ENCODE results near the gene CEP83. TPM values are rescaled to one million over a fixed set of nuclear protein-coding genes. Genes with fewer than 3 reads are reported as not detected.
A peak's percentile ranks its signal among the peaks of the same experiment; 100 is the strongest.

The CEP83 gene
- total and polyA plus RNA-seq, 2 donors (not counting 1 experiment from before 2014, with no cell fraction given), result 4.0 to 24.8 TPM

DNA sequence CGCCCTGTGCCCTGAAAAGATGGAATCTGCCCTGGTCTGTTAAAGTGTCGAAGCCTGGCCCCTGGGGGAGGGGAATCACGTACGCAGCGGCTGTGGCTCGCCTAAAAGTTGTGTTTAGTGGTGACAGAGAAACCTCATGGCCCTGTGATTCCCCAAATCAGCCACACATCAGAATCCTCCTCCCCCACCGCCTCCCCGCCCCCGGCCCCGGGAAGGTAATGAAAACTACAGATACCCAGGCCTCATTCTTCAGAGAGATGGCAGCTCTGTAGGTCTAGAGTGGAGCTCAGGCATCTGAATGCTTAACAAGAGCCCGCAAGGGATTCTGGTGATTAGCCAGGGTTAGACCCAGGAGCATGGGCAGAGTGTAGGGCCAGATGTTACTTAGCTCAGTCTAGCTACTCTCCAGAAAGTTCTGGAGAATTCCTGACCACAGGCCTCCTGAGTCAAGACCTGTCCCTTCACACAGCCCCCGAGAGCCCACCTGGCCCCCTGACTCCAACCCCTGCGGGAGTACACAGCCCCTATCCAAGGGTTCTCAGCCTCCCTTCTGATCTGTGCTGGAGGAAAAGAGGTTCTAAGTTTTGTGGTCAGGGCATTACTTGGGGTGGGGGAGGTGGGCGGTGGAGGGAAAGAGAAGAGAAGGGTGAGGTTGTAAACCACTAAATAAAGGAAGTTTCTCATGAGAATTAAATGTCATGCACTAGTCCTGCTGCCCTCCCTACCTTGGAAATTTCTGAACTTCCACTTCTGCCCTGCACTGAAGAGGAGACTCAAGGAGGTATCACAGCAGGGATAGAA is 196.5 kb downstream of the CEP83 start:
- H3K27me3 Mint-ChIP-seq, result no peaks in the 10 kb centered on the region
- Histone ChIP-seq H3K79me2 (ENCODE audit: control insufficient read depth, insufficient read depth, low read length) (no peaks in the 10 kb centered on the region), H3K4me2 (replicated peaks; ENCODE audit: low read depth, low read length, poor library complexity, severe bottlenecking) (peak overlapping the region; percentile 83), H3K27me3 (replicated peaks in 1 of 4; ENCODE audit: control extremely low read depth in 1 of 4, control insufficient read depth in 3 of 4, insufficient read depth in 4 of 4, low read length in 3 of 4) (no peaks in the 10 kb centered on the region), H3K4me1 (ENCODE audit: control insufficient read depth in 2 of 2, insufficient read depth in 2 of 2, low read length in 2 of 2) (peaks cover 51 to 53% of the 10 kb centered on the region in 2 donors), H2AFZ (ENCODE audit: insufficient read depth, low read depth, low read length, poor library complexity, severe bottlenecking) (peak overlapping the region; percentile 78), H3K36me3 (replicated peaks in 1 of 2; ENCODE audit: control extremely low read depth in 1 of 2, control insufficient read depth in 1 of 2, extremely low read depth in 1 of 2, insufficient read depth in 2 of 2, low read length in 1 of 2) (peaks cover 3 to 33% of the 10 kb centered on the region in 2 experiments), H3K9me3 (ENCODE audit: control extremely low read depth in 1 of 3, control insufficient read depth in 2 of 3, insufficient read depth in 1 of 3, low read length in 2 of 3) (no peaks in the 10 kb centered on the region), H3K27ac (ENCODE audit: low read length in 2 of 2) (peak overlapping the region; percentile 81 to 90), H3K9ac (ENCODE audit: low read length) (peak overlapping the region; percentile 68), H3K4me3 (ENCODE audit: control extremely low read depth in 1 of 5, extremely low read depth in 1 of 5, insufficient read depth in 1 of 5, low read depth in 2 of 5, low read length in 4 of 5) (peak overlapping the region in 4 of 5 experiments; percentile 48 to 77 (median 60)), H4K20me1 (ENCODE audit: control insufficient read depth, insufficient read depth, low read length, poor library complexity, severe bottlenecking) (no peaks in the 10 kb centered on the region)
- H3K27ac Mint-ChIP-seq, result peak overlapping the region; percentile 99
- CTCF ChIA-PET, result interaction anchor here (1.0 to 1.5 kb wide), 6 partner anchors 9 to 170 kb away, joined by 3 to 4 read pairs (median 3); no protein-coding TSS in a partner anchor
- H3K4me1 Mint-ChIP-seq, result peaks cover 63% of the 10 kb centered on the region
- DNase-seq (peak; percentile 65), ATAC-seq (ENCODE audit: low read depth) (peak; percentile 32)
- intact Hi-C loops (cut with micrococcal nuclease), result loop anchor here (1.0 to 2.0 kb wide), 2 partner anchors 34 to 114 kb away; no protein-coding TSS in a partner anchor
- POLR2A ChIA-PET, result interaction anchor here (0.6 to 1.4 kb wide), 7 partner anchors 10 to 259 kb away, joined by 3 to 9 read pairs (median 6); no protein-coding TSS in a partner anchor
- WGBS (ENCODE audit: insufficient coverage), result 79% methylated on average over 2 of the region's 14 CpGs
- no peaks in the 10 kb centered on the region for H3K9me3 Mint-ChIP-seq (ENCODE audit: insufficient read depth)
- TF ChIP-seq CTCF (IDR thresholded peaks at IDR 0.05) (no peak), EZH2 (IDR thresholded peaks at IDR 0.05; ENCODE audit: borderline replicate concordance, insufficient read depth, low read depth, low read length, poor library complexity, severe bottlenecking) (no peak)
- peak overlapping the region; percentile 99 for H3K4me3 Mint-ChIP-seq
